SU-DHL-6 (cell line): ENCODE results near the gene MAP7.

Source experiments
- EZH2phosphoT487 ChIP-seq: fragments of 200-600 bp; sonication (generic), shearing (Covaris generic); conservative IDR thresholded peaks from 2 replicates; pipeline ENCODE4 v1.6.1; 2018; ENCODE audit warnings: mild to moderate bottlenecking, antibody characterized with exemption, low read length, moderate library complexity, mixed read lengths
- TF ChIP-seq, protein P1 (sequence below): fragments of 200-600 bp; sonication (generic); IDR thresholded peaks from one replicate; pipeline ENCODE4 v1.5.1; 2017; ENCODE audit warnings: antibody characterized with exemption, mild to moderate bottlenecking, low read length, moderate library complexity; ENCODE audit not compliant: insufficient read depth, poor library complexity, severe bottlenecking

DNA sequence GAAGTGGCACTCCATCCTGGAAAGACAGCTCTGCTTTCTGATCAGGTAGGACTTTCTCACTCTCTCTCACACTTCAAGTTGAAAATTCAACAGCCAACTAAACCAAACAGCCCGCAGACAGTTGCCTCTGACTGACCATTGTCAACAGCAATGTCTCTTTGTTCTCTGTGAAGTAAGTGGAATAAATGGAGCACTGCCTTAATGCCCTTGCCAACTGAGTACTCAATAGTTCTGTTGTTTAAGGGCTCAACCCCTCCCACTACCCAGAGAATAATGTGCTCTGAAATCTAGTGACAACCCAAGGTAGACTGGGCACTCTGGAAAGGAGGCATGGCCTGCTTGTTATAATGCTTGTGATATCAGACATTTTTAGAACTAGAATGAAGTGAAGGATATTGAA is 243.8 kb downstream of the MAP7 start:
- TF ChIP-seq, protein P1, sequence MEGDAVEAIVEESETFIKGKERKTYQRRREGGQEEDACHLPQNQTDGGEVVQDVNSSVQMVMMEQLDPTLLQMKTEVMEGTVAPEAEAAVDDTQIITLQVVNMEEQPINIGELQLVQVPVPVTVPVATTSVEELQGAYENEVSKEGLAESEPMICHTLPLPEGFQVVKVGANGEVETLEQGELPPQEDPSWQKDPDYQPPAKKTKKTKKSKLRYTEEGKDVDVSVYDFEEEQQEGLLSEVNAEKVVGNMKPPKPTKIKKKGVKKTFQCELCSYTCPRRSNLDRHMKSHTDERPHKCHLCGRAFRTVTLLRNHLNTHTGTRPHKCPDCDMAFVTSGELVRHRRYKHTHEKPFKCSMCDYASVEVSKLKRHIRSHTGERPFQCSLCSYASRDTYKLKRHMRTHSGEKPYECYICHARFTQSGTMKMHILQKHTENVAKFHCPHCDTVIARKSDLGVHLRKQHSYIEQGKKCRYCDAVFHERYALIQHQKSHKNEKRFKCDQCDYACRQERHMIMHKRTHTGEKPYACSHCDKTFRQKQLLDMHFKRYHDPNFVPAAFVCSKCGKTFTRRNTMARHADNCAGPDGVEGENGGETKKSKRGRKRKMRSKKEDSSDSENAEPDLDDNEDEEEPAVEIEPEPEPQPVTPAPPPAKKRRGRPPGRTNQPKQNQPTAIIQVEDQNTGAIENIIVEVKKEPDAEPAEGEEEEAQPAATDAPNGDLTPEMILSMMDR = no peak
- no peak for TF ChIP-seq EZH2phosphoT487
